ENCODE data around the gene KAZN. TPM values are rescaled to one million over a fixed set of nuclear protein-coding genes. Genes with fewer than 3 reads are reported as not detected.

The KAZN gene
- total and polyA plus RNA-seq, 2 of the 8 experiments (the other 6 are each of a cell fraction or from before 2014, with no cell fraction given): 3.7 to 11.8 TPM

GRCh38 chr1:14738235-14738634, 139.8 kb downstream of the KAZN start:
- no peak overlapping the region for H2AK5ac ChIP-seq (ENCODE audit: low read depth, low read length)
- no peak overlapping the region for H2AFZ ChIP-seq (ENCODE audit: low read length)
- H3K9ac ChIP-seq (replicated peaks in 1 of 4; ENCODE audit: extremely low read depth in 1 of 4, low read depth in 3 of 4, low read length in 3 of 4): no peak overlapping the region
- 93% methylated on average over 6 of the region's 6 CpGs; no CpG with 5 or more reads in 1 of the 2 experiments for WGBS, 2 experiments (ENCODE audit: extremely low coverage in 1 of 2, insufficient coverage in 1 of 2, insufficient read length in 1 of 2, insufficient replicate concordance in 2 of 2, low coverage in 1 of 2, low lambda C conversion rate in 2 of 2, missing lambda C conversion rate in 1 of 2)
- peaks cover 0 to 19% (median 13%) of the 10 kb centered on the region in 4 experiments; a peak in 6 of 7 replicates for H3K27me3 ChIP-seq (replicated peaks in 1 of 4; ENCODE audit: control insufficient read depth in 3 of 4, extremely low read depth in 1 of 4, insufficient read depth in 3 of 4, low read length in 3 of 4)
- peaks cover 0 to 3% of the 10 kb centered on the region in 2 experiments for H4K20me1 ChIP-seq (replicated peaks in 1 of 2; ENCODE audit: control insufficient read depth in 1 of 2, insufficient read depth in 2 of 2, low read length in 2 of 2)
- H3K56ac ChIP-seq (replicated peaks; ENCODE audit: insufficient read length, low read depth, low read length): no peak overlapping the region
- H3K4ac ChIP-seq (replicated peaks; ENCODE audit: insufficient read length, low read depth, low read length): no peak overlapping the region
- no peak overlapping the region; the same call in 1 of the 2 replicates for H2BK5ac ChIP-seq (ENCODE audit: low read depth, low read length)
- no peak overlapping the region for H2BK120ac ChIP-seq (replicated peaks; ENCODE audit: low read depth, low read length)
- no peak overlapping the region for H2BK12ac ChIP-seq (ENCODE audit: low read depth, low read length)
- H3K4me3 ChIP-seq (ENCODE audit: extremely low read depth in 1 of 4, insufficient read depth in 2 of 4, low read depth in 3 of 4, low read length in 4 of 4): no peak overlapping the region
- H4K5ac ChIP-seq (ENCODE audit: insufficient read length, low read depth, low read length): no peak overlapping the region
- no peak for FAIRE-seq
- H4K8ac ChIP-seq (ENCODE audit: extremely low read depth, insufficient read depth, low read length): no peak overlapping the region
- no peak overlapping the region for H3K27ac ChIP-seq (ENCODE audit: low read depth, low read length)
- no peaks in the 10 kb centered on the region for H3K79me2 ChIP-seq (ENCODE audit: control insufficient read depth in 1 of 2, insufficient read depth in 2 of 2, low read length in 2 of 2)
- ChIA-PET CTCF (ENCODE audit: partially characterized antibody) (interaction anchor here (1.0 to 2.2 kb wide), 6 partner anchors 13 to 309 kb away, joined by 3 to 11 read pairs (median 4); no protein-coding TSS in a partner anchor), POLR2A (ENCODE audit: partially characterized antibody) (no interaction called here)
- no peak overlapping the region for H2BK15ac ChIP-seq (ENCODE audit: low read length)
- H3K23me2 ChIP-seq (ENCODE audit: low read depth, low read length): no peaks in the 10 kb centered on the region; the same call in 1 of the 2 replicates
- no peaks in the 10 kb centered on the region for H3K36me3 ChIP-seq (ENCODE audit: control insufficient read depth in 2 of 4, insufficient read depth in 4 of 4, low read length in 3 of 4)
- no peak for DNase-seq (ENCODE audit: low read depth in 1 of 2, low spot score in 2 of 2)
- no peaks in the 10 kb centered on the region; the same call in 1 of the 2 replicates for H3K79me1 ChIP-seq (ENCODE audit: low read depth, low read length)
- H3K14ac ChIP-seq (ENCODE audit: insufficient read length): no peak overlapping the region
- H3K18ac ChIP-seq (ENCODE audit: extremely low read depth, low read length): no peak overlapping the region
- no peak overlapping the region for H4K91ac ChIP-seq (replicated peaks; ENCODE audit: insufficient read length, low read length)
- peaks cover 21 to 35% (median 27%) of the 10 kb centered on the region in 4 experiments for H3K4me1 ChIP-seq (replicated peaks in 1 of 4; ENCODE audit: control insufficient read depth in 3 of 4, insufficient read depth in 4 of 4, low read length in 3 of 4)
- no peak overlapping the region for H3K4me2 ChIP-seq (ENCODE audit: insufficient read depth in 1 of 2, low read depth in 2 of 2, low read length in 2 of 2)
- no peak overlapping the region for H3K23ac ChIP-seq (ENCODE audit: insufficient read length)
- no peaks in the 10 kb centered on the region for H3K9me3 ChIP-seq (ENCODE audit: insufficient read depth in 2 of 2, low read depth in 1 of 2, low read length in 1 of 2)
- 0 out of 2 replicates have a peak overlapping the region, but pooled peaks have one; percentile 78 for H2BK20ac ChIP-seq (ENCODE audit: low read length)
- TF ChIP-seq CBX8 (IDR thresholded peaks at IDR 0.05; ENCODE audit: borderline replicate concordance, low read depth, low read length): no peak
- no peak for TF ChIP-seq POLR2A (IDR thresholded peaks at IDR 0.05; ENCODE audit: control extremely low read depth in 1 of 2, low read depth in 2 of 2, low read length in 2 of 2)
- TF ChIP-seq SP2 (IDR thresholded peaks at IDR 0.05; ENCODE audit: low read length): no peak
- no peak for TF ChIP-seq USF2 (IDR thresholded peaks at IDR 0.05; ENCODE audit: low read length)
- no peak for TF ChIP-seq ZNF274 (IDR thresholded peaks at IDR 0.05; ENCODE audit: borderline replicate concordance, extremely low read depth, low read length)
- TF ChIP-seq POLR2AphosphoS5 (IDR thresholded peaks at IDR 0.05; ENCODE audit: low read depth, low read length): no peak
- no peak for TF ChIP-seq SIN3A (conservative IDR thresholded peaks at IDR 0.05 in 1 of 2, IDR thresholded peaks at IDR 0.05 in 1 of 2; ENCODE audit: low read depth in 1 of 2, low read length in 2 of 2)
- TF ChIP-seq RXRA (IDR thresholded peaks at IDR 0.05; ENCODE audit: insufficient read depth, low read depth, low read length): no peak
- TF ChIP-seq TEAD4 (IDR thresholded peaks at IDR 0.05; ENCODE audit: low read depth, low read length): no peak
- TF ChIP-seq CTCF (IDR thresholded peaks at IDR 0.05; ENCODE audit: control extremely low read depth in 1 of 3, insufficient read depth in 1 of 3, low read depth in 1 of 3, low read length in 3 of 3): no peak
- no peak for TF ChIP-seq CBX5 (IDR thresholded peaks at IDR 0.05; ENCODE audit: low read depth, low read length)
